Measurements from ENCODE around the gene PLK2.

GRCh38 chr5:58450018-58450417 is 9.9 kb downstream of the PLK2 start:
- no peak for TF ChIP-seq CTCF (IDR thresholded peaks at IDR 0.05 in 4 of 5, conservative IDR thresholded peaks at IDR 0.05 in 1 of 5)
- TF ChIP-seq POLR2A (IDR thresholded peaks at IDR 0.05) = no peak
